A549 (cell line): ENCODE measurements around the gene LRRIQ3. TPM values are rescaled to one million over a fixed set of nuclear protein-coding genes. Genes with fewer than 3 reads are reported as not detected.

Source experiments
- ATAC-seq, 2 experiments: fragments of 200-7000 bp in 1 of 2; fragments of >200 bp in 1 of 2; cut with Nextera tagmentation in 1 of 2; cut with Tn5 transposase in 1 of 2; 3 replicates each; pipeline versions ENCODE4 v1.8.0 to v1.9.1; 2018 to 2020; ENCODE audit warnings: mild to moderate bottlenecking in 1 of 2, moderate library complexity in 1 of 2
- CTCF ChIA-PET: fragments of 300-600 bp; sonication (Branson Sonifier 250); formaldehyde crosslinking; extraction: SDS; loops from one replicate; lab custom pipeline; 2021; ENCODE audit warnings: antibody characterized with exemption, inconsistent platforms; lab: Yijun Ruan, JAX
- POLR2A ChIA-PET: fragments of 350-600 bp; formaldehyde crosslinking; extraction: SDS; loops from one replicate; lab custom pipeline; 2021; ENCODE audit warnings: antibody characterized with exemption, inconsistent platforms; lab: Yijun Ruan, JAX
- DNase-seq, 2 experiments: peaks; one replicate each; pipeline versions ENCODE4 v3.0.0 to v3.0.0-alpha.2; 2011 to 2016; ENCODE audit warnings: low read depth in 1 of 2, low spot score in 1 of 2
- FAIRE-seq: peaks from 2 replicates; lab custom pipeline; 2011; peaks lifted over from hg19 to GRCh38; lab: Jason Lieb, UNC
- H3K27ac ChIP-seq, 2 experiments: fragments of >200 bp; sonication (Bioruptor Twin); formaldehyde crosslinking; 3 replicates each; pipeline ENCODE4 v1.5.1; 2016 to 2017
- H3K4me1 ChIP-seq: fragments of >200 bp; sonication (Bioruptor Twin); formaldehyde crosslinking; 3 replicates; pipeline ENCODE4 v1.6.1; 2016
- H3K4me2 ChIP-seq: fragments of >200 bp; sonication (Bioruptor Twin); formaldehyde crosslinking; 3 replicates; pipeline ENCODE4 v1.6.1; 2016
- H3K4me3 ChIP-seq: fragments of >200 bp; sonication (Bioruptor Twin); formaldehyde crosslinking; 3 replicates; pipeline ENCODE4 v1.5.1; 2016
- H3K9me3 ChIP-seq: fragments of >200 bp; sonication (Bioruptor Twin); formaldehyde crosslinking; 3 replicates; pipeline ENCODE4 v1.6.1; 2016
- ATOH8 ChIP-seq: fragments of 250-450 bp; sonication (Bioruptor Pico); IDR thresholded peaks from 2 replicates; pipeline ENCODE4 v1.5.0; 2020; ENCODE audit warnings: low read depth, mild to moderate bottlenecking, moderate library complexity
- BCL3 ChIP-seq: fragments of >200 bp; sonication (Bioruptor Twin); formaldehyde crosslinking; IDR thresholded peaks from 3 replicates; pipeline ENCODE4 v1.6.1; 2016
- CEBPB ChIP-seq, 2 experiments: fragments of >200 bp in 1 of 2; sonication (Bioruptor Twin) in 1 of 2; formaldehyde crosslinking in 1 of 2; IDR thresholded peaks; 2 replicates each; pipeline ENCODE4 v1.6.1; 2012 to 2016
- CTCF ChIP-seq: fragments of >200 bp; sonication (Bioruptor Twin); formaldehyde crosslinking; IDR thresholded peaks from 3 replicates; pipeline ENCODE4 v1.5.1; 2016
- EHF ChIP-seq: fragments of 250-450 bp; sonication (Bioruptor Pico); IDR thresholded peaks from 2 replicates; pipeline ENCODE4 v1.5.0; 2020; ENCODE audit warnings: mild to moderate bottlenecking
- EHMT2 ChIP-seq: fragments of 200-600 bp; sonication (generic); IDR thresholded peaks from 2 replicates; pipeline ENCODE4 v1.6.1; 2016; ENCODE audit warnings: antibody characterized with exemption, low read depth, mild to moderate bottlenecking, moderate library complexity
- FOSB ChIP-seq: fragments of 250-450 bp; sonication (Bioruptor Pico); IDR thresholded peaks from 2 replicates; pipeline ENCODE4 v1.5.0; 2020; ENCODE audit warnings: mild to moderate bottlenecking, moderate library complexity
- FOSL2 ChIP-seq, 2 experiments: fragments of 450-650 bp in 1 of 2; fragments of >200 bp in 1 of 2; sonication (Bioruptor Twin) in 1 of 2; formaldehyde crosslinking; IDR thresholded peaks; 2 replicates each; pipeline versions ENCODE4 v1.5.0 to v1.6.1; 2016 to 2020; ENCODE audit warnings: mild to moderate bottlenecking in 1 of 2, moderate library complexity in 1 of 2
- FOXS1 ChIP-seq: fragments of 250-450 bp; sonication (Bioruptor Pico); IDR thresholded peaks from 2 replicates; pipeline ENCODE4 v1.5.0; 2020; ENCODE audit warnings: mild to moderate bottlenecking, moderate library complexity
- GATA3 ChIP-seq: IDR thresholded peaks from 2 replicates; pipeline ENCODE4 v1.6.1; 2012; ENCODE audit warnings: borderline replicate concordance
- HES2 ChIP-seq: fragments of >200 bp; sonication (Bioruptor Twin); formaldehyde crosslinking; IDR thresholded peaks from 2 replicates; pipeline ENCODE4 v1.6.1; 2016
- JUNB ChIP-seq: fragments of >200 bp; sonication (Bioruptor Twin); formaldehyde crosslinking; IDR thresholded peaks from 2 replicates; pipeline ENCODE4 v1.6.1; 2016
- KDM1A ChIP-seq: fragments of 200-600 bp; sonication (generic); IDR thresholded peaks from 2 replicates; pipeline ENCODE4 v1.6.1; 2016; ENCODE audit warnings: low read depth, mild to moderate bottlenecking
- KDM5A ChIP-seq: fragments of 200-600 bp; sonication (generic); IDR thresholded peaks from 2 replicates; pipeline ENCODE4 v1.6.1; 2016; ENCODE audit warnings: antibody characterized with exemption, mild to moderate bottlenecking
- NFE2L2 ChIP-seq: fragments of 150-350 bp; conservative IDR thresholded peaks from 2 replicates; pipeline ENCODE4 v1.6.1; 2014; ENCODE audit warnings: low read length
- NR3C1 ChIP-seq: fragments of >200 bp; sonication (Bioruptor Twin); formaldehyde crosslinking; IDR thresholded peaks from 3 replicates; pipeline ENCODE4 v1.6.1; 2017
- POLR2AphosphoS2 ChIP-seq: conservative IDR thresholded peaks from 2 replicates; pipeline ENCODE4 v1.6.1; 2012; ENCODE audit warnings: low read length, improper control_type of control experiment, inconsistent platforms
- RCOR1 ChIP-seq: fragments of 150-350 bp; IDR thresholded peaks from 2 replicates; pipeline ENCODE4 v1.6.1; 2014; ENCODE audit warnings: antibody characterized with exemption, low read length, low read depth
- REST ChIP-seq: fragments of 200-600 bp; sonication (generic); IDR thresholded peaks from 2 replicates; pipeline ENCODE4 v1.6.1; 2016; ENCODE audit warnings: antibody characterized with exemption, mild to moderate bottlenecking, moderate library complexity
- RFX5 ChIP-seq: fragments of 450-650 bp; IDR thresholded peaks from 2 replicates; pipeline ENCODE4 v1.7.1; 2014; ENCODE audit warnings: antibody characterized with exemption, mild to moderate bottlenecking, moderate library complexity
- SREBF2 ChIP-seq: fragments of 450-650 bp; IDR thresholded peaks from 2 replicates; pipeline ENCODE4 v1.6.1; 2014; ENCODE audit warnings: mild to moderate bottlenecking, moderate library complexity
- ZNF302 ChIP-seq: fragments of 250-450 bp; sonication (Bioruptor Pico); IDR thresholded peaks from 2 replicates; pipeline ENCODE4 v1.9.0; 2021; ENCODE audit warnings: inconsistent platforms, mild to moderate bottlenecking, moderate library complexity
- WGBS: methylation state at CpG from one replicate; pipeline ENCODE4 v1.1.6; 2017; ENCODE audit errors: missing lambda C conversion rate; 5-methylcytosine and 5-hydroxymethylcytosine counted together
- polyA plus RNA-seq, 4 experiments: library from polyadenylated mRNA; depleted of rRNA in 3 of 4; stranded (reverse); fragments of >200 nt; fragmentation: RNase III in 1 of 4; extraction: RNeasy Plus Mini Kit Qiagen cat#74134 plus additional on column Dnase treatment in 1 of 4; gene quantifications; 2 replicates in 3 of 4; 3 replicates in 1 of 4; pipeline ENCODE4 v1.2.3, GENCODE V29; 2011 to 2017

The LRRIQ3 gene
- polyA plus RNA-seq, 2 of the 4 experiments (the other 2 are of a cell fraction): 2.4 to 3.9 TPM

- DNase-seq (no peak), ATAC-seq (no peak), FAIRE-seq (no peak)
- no peaks in the 10 kb centered on the region for H3K9me3 ChIP-seq
- 4% methylated on average over 2 of the region's 2 CpGs for WGBS
- TF ChIP-seq HES2 (no peak), NR3C1 (no peak), ZNF302 (CRISPR knock-in tag) (no peak), EHF (CRISPR knock-in tag) (no peak), CEBPB (IDR thresholded peaks at IDR 0.05) (no peak)
- ChIA-PET POLR2A (no interaction called here), CTCF (no interaction called here)
- no peaks in the 10 kb centered on the region for H3K4me1 ChIP-seq
- no peak overlapping the region for H3K4me3 ChIP-seq
- H3K4me2 ChIP-seq: no peak overlapping the region
- no peak overlapping the region for H3K27ac ChIP-seq
Observed at GRCh38 chr1:74245168-74245772, 47.3 kb upstream of the LRRIQ3 start.

- H3K27ac ChIP-seq: no peak overlapping the region
- no peak overlapping the region for H3K4me2 ChIP-seq
- H3K9me3 ChIP-seq: no peaks in the 10 kb centered on the region
- POLR2A ChIA-PET: no interaction called here
- no peaks in the 10 kb centered on the region for H3K4me1 ChIP-seq
- 57% methylated on average over 4 of the region's 4 CpGs for WGBS
- no peak for ATAC-seq
- TF ChIP-seq FOSB: no peak
- TF ChIP-seq, all 56 proteins: peak for 0
- DNase-seq (no peak), FAIRE-seq (no peak)
- CTCF ChIA-PET: no interaction called here
- H3K4me3 ChIP-seq: no peak overlapping the region
Observed at GRCh38 chr1:74237787-74238186, 39.8 kb upstream of the LRRIQ3 start.

- 11% methylated on average over 1 of the region's 1 CpG for WGBS
- H3K9me3 ChIP-seq: no peaks in the 10 kb centered on the region
- ATAC-seq: no peak
- TF ChIP-seq FOSL2 (IDR thresholded peaks at IDR 0.05) (no peak), FOSL2 (CRISPR knock-in tag; IDR thresholded peaks at IDR 0.05) (no peak), NFE2L2 (no peak), RFX5 (no peak), BCL3 (no peak), ATOH8 (no peak)
- TF ChIP-seq, all 56 proteins: peak for 0
- no peak for FAIRE-seq
- POLR2A ChIA-PET: no interaction called here
- no peak overlapping the region for H3K4me2 ChIP-seq
- DNase-seq: no peak
- no peaks in the 10 kb centered on the region for H3K4me1 ChIP-seq
- CTCF ChIA-PET: no interaction called here
- H3K4me3 ChIP-seq: no peak overlapping the region
- H3K27ac ChIP-seq: no peak overlapping the region
Observed at GRCh38 chr1:74237035-74237434, 39.1 kb upstream of the LRRIQ3 start.

- DNase-seq (no peak), ATAC-seq (no peak), FAIRE-seq (no peak)
- CTCF ChIA-PET: no interaction called here
- no peak overlapping the region for H3K4me2 ChIP-seq
- H3K4me3 ChIP-seq: no peak overlapping the region
- H3K9me3 ChIP-seq: no peaks in the 10 kb centered on the region
- H3K27ac ChIP-seq: no peak overlapping the region
- POLR2A ChIA-PET: no interaction called here
- WGBS: 96% methylated on average over 3 of the region's 3 CpGs
- no peaks in the 10 kb centered on the region for H3K4me1 ChIP-seq
- no peak for TF ChIP-seq FOXS1 (CRISPR knock-in tag)
- no peak for TF ChIP-seq JUNB
- TF ChIP-seq REST: no peak
- TF ChIP-seq POLR2AphosphoS2: no peak
- TF ChIP-seq EHMT2: no peak
- TF ChIP-seq NFE2L2: no peak
- no peak for TF ChIP-seq RCOR1
- TF ChIP-seq KDM5A: no peak
- TF ChIP-seq EHF (CRISPR knock-in tag): no peak
- TF ChIP-seq SREBF2: no peak
- no peak for TF ChIP-seq CTCF
- TF ChIP-seq FOSL2 (IDR thresholded peaks at IDR 0.05): no peak
- TF ChIP-seq FOSL2 (CRISPR knock-in tag; IDR thresholded peaks at IDR 0.05): no peak
- no peak for TF ChIP-seq KDM1A
- no peak for TF ChIP-seq CEBPB (IDR thresholded peaks at IDR 0.05)
- TF ChIP-seq GATA3: no peak
Observed at GRCh38 chr1:74236440-74236839, 38.5 kb upstream of the LRRIQ3 start.
